HG03460 (cell line): ENCODE results near the gene ARID1B.

Experiments used
- ATAC-seq: cut with Tn5 transposase; IDR thresholded peaks from one replicate; pipeline ENCODE4 v1.9.1; 2021; ENCODE audit not compliant: unreplicated experiment

Gene ARID1B

GRCh38 chr6:157090736-157091135 is 313.6 kb downstream of the ARID1B start:
- no peak for ATAC-seq

- no peak for ATAC-seq
Measured at GRCh38 chr6:157091243-157091642, 314.1 kb downstream of the ARID1B start.

GRCh38 chr6:157091856-157092460 is 314.8 kb downstream of the ARID1B start:
- ATAC-seq = no peak

- no peak for ATAC-seq
Measured at GRCh38 chr6:157092736-157093135, 315.6 kb downstream of the ARID1B start.

GRCh38 chr6:157093536-157093935 is 316.4 kb downstream of the ARID1B start:
- ATAC-seq = no peak

- ATAC-seq = peak; percentile 79
Measured at GRCh38 chr6:157094038-157094437, 316.9 kb downstream of the ARID1B start.

GRCh38 chr6:157095084-157095483 is 317.9 kb downstream of the ARID1B start:
- no peak for ATAC-seq

GRCh38 chr6:157095569-157095968 is 318.4 kb downstream of the ARID1B start:
- no peak for ATAC-seq

GRCh38 chr6:157096105-157096504 is 318.9 kb downstream of the ARID1B start:
- ATAC-seq = no peak

GRCh38 chr6:157096522-157096921 is 319.3 kb downstream of the ARID1B start:
- no peak for ATAC-seq

- ATAC-seq = no peak
Measured at GRCh38 chr6:157097255-157097955, 320.2 kb downstream of the ARID1B start.

GRCh38 chr6:157098999-157099398 is 321.8 kb downstream of the ARID1B start:
- ATAC-seq = no peak

GRCh38 chr6:157099912-157100593 is 322.9 kb downstream of the ARID1B start:
- peak; percentile 98 for ATAC-seq

GRCh38 chr6:157101166-157101565 is 324.0 kb downstream of the ARID1B start:
- ATAC-seq = no peak

- no peak for ATAC-seq
Measured at GRCh38 chr6:157104803-157105202, 327.6 kb downstream of the ARID1B start.

GRCh38 chr6:157106487-157106886 is 329.3 kb downstream of the ARID1B start:
- ATAC-seq = no peak

GRCh38 chr6:157107571-157107914 is 330.4 kb downstream of the ARID1B start:
- no peak for ATAC-seq

- ATAC-seq = no peak
Measured at GRCh38 chr6:157107915-157108651, 330.9 kb downstream of the ARID1B start.

- no peak for ATAC-seq
Measured at GRCh38 chr6:157108923-157109322, 331.7 kb downstream of the ARID1B start.

- ATAC-seq = no peak
Measured at GRCh38 chr6:157110607-157111006, 333.4 kb downstream of the ARID1B start.

GRCh38 chr6:157113389-157113788 is 336.2 kb downstream of the ARID1B start:
- no peak for ATAC-seq

GRCh38 chr6:157116426-157116825 is 339.2 kb downstream of the ARID1B start:
- ATAC-seq = no peak
